Trophoblast cell (in vitro differentiated cells and primary cell): ENCODE measurements around the gene CFAP53.
A peak's percentile ranks its signal among the peaks of the same experiment; 100 is the strongest.

Experiments used
- DNase-seq, 2 donors: peaks; one replicate each; pipeline ENCODE4 v3.0.0-alpha.2; 2016
- H2AFZ ChIP-seq: 2 replicates; pipeline ENCODE4 v1.6.1; 2013; ENCODE audit warnings: low read length, moderate library complexity, mild to moderate bottlenecking; ENCODE audit not compliant: insufficient read depth, poor library complexity
- H2AK5ac ChIP-seq: 2 replicates; pipeline ENCODE4 v1.6.1; 2013; ENCODE audit warnings: mild to moderate bottlenecking, low read length
- H2BK120ac ChIP-seq: 2 replicates; pipeline ENCODE4 v1.6.1; 2013; ENCODE audit warnings: low read length, mild to moderate bottlenecking, moderate library complexity; ENCODE audit not compliant: insufficient read depth, poor library complexity
- H2BK12ac ChIP-seq: 2 replicates; pipeline ENCODE4 v1.6.1; 2013; ENCODE audit warnings: mild to moderate bottlenecking, low read length, moderate library complexity
- H2BK5ac ChIP-seq: 2 replicates; pipeline ENCODE4 v1.6.1; 2013; ENCODE audit warnings: low read length, low read depth, moderate library complexity, mild to moderate bottlenecking; ENCODE audit not compliant: poor library complexity
- H3K14ac ChIP-seq: 2 replicates; pipeline ENCODE4 v1.6.1; 2013; ENCODE audit warnings: mild to moderate bottlenecking, low read length
- H3K18ac ChIP-seq: 2 replicates; pipeline ENCODE4 v1.6.1; 2013; ENCODE audit warnings: mild to moderate bottlenecking, low read length
- H3K23ac ChIP-seq: 2 replicates; pipeline ENCODE4 v1.6.1; 2013; ENCODE audit warnings: low read length
- H3K27ac ChIP-seq: 2 replicates; pipeline ENCODE4 v1.5.1; 2013; ENCODE audit warnings: low read depth, mild to moderate bottlenecking, inconsistent platforms, low read length, moderate library complexity
- H3K27me3 ChIP-seq: 2 replicates; pipeline ENCODE4 v1.6.1; 2013; ENCODE audit warnings: inconsistent platforms, mild to moderate bottlenecking, low read length, moderate library complexity; ENCODE audit not compliant: insufficient read depth
- H3K36me3 ChIP-seq, 2 experiments: 1 replicate in 1 of 2; 2 replicates in 1 of 2; pipeline ENCODE4 v1.6.1; 2013; ENCODE audit warnings: low read length in 2 of 2, mild to moderate bottlenecking in 2 of 2, moderate library complexity in 1 of 2; ENCODE audit not compliant: insufficient read depth in 2 of 2, control insufficient read depth in 1 of 2
- H3K4ac ChIP-seq: 2 replicates; pipeline ENCODE4 v1.6.1; 2013; ENCODE audit warnings: low read depth, mild to moderate bottlenecking, low read length, moderate library complexity
- H3K4me1 ChIP-seq, 2 experiments: 1 replicate in 1 of 2; 2 replicates in 1 of 2; pipeline ENCODE4 v1.6.1; 2013; ENCODE audit warnings: low read length in 2 of 2, mild to moderate bottlenecking in 2 of 2, moderate library complexity in 1 of 2; ENCODE audit not compliant: insufficient read depth in 2 of 2, control insufficient read depth in 1 of 2
- H3K4me2 ChIP-seq: 2 replicates; pipeline ENCODE4 v1.6.1; 2013; ENCODE audit warnings: inconsistent platforms, mild to moderate bottlenecking, low read length, moderate library complexity
- H3K4me3 ChIP-seq: 2 replicates; pipeline ENCODE4 v1.5.1; 2013; ENCODE audit warnings: mild to moderate bottlenecking, low read depth, low read length, inconsistent platforms
- H3K79me1 ChIP-seq: one replicate; pipeline ENCODE4 v1.6.1; 2013; ENCODE audit warnings: low read length
- H3K79me2 ChIP-seq: 2 replicates; pipeline ENCODE4 v1.6.1; 2013; ENCODE audit warnings: low read length, mild to moderate bottlenecking; ENCODE audit not compliant: control insufficient read depth, insufficient read depth, poor library complexity
- H3K9ac ChIP-seq: 2 replicates; pipeline ENCODE4 v1.6.1; 2013; ENCODE audit warnings: mild to moderate bottlenecking, low read length
- H3K9me3 ChIP-seq: 2 replicates; pipeline ENCODE4 v1.6.1; 2013; ENCODE audit warnings: low read depth, mild to moderate bottlenecking, control low read depth, inconsistent platforms, low read length; ENCODE audit not compliant: insufficient read depth
- H4K12ac ChIP-seq: 2 replicates; pipeline ENCODE4 v1.6.1; 2013; ENCODE audit warnings: low read depth, mild to moderate bottlenecking, low read length, moderate library complexity
- H4K8ac ChIP-seq: 2 replicates; pipeline ENCODE4 v1.6.1; 2013; ENCODE audit warnings: low read depth, mild to moderate bottlenecking, low read length, moderate library complexity
- H4K91ac ChIP-seq: one replicate; pipeline ENCODE4 v1.6.1; 2013; ENCODE audit warnings: low read depth, mild to moderate bottlenecking, low read length, moderate library complexity
- WGBS: extraction: QIAGEN DNeasy Blood & Tissue Kit; methylation state at CpG from one replicate; pipeline ENCODE4 v1.1.7; 2013; ENCODE audit warnings: missing lambda C conversion rate; ENCODE audit not compliant: insufficient read length, insufficient coverage; ENCODE audit errors: extremely low coverage; 5-methylcytosine and 5-hydroxymethylcytosine counted together

CFAP53 gene

DNA sequence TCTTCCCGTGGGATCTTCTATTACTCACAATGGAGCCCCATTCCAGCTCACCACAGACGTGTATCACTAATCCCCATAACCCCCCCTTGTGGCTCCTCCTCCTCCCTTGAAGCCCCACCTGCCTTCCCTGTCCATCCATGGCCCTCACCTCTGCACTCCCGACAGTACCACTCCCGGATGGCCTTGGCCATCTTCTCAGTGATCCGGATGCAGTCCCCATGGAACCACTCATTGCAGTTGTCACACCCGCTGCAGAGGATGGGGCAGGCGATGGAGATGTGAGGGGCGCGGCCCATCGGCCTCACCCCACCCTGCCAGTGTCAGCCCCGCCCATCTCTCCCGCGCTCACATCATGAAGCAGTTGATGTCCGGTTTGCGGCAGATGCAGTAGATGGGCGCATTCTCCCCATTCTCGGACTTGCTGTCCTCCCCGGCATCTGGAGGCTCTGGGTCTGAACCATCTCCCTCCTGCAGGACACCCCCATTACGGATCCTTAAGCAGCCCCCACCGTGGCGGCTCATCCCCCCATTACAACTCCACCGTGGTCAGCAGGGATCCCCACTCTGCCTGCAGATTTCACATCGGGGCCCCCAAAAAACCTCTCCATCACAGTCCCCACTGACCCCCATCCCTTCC, 20.2 kb upstream of the CFAP53 start:
- H2BK5ac ChIP-seq = no peak overlapping the region
- WGBS = no CpG with 5 or more reads among the region's 23 CpGs
- H2AFZ ChIP-seq = no peak overlapping the region
- DNase-seq = no peak
- H3K4ac ChIP-seq = peak overlapping the region; percentile 53
- no peak overlapping the region for H4K8ac ChIP-seq
- peaks cover 9% of the 10 kb centered on the region for H3K79me1 ChIP-seq
- no peak overlapping the region for H4K91ac ChIP-seq
- H4K12ac ChIP-seq = peak overlapping the region; percentile 56
- H2AK5ac ChIP-seq = no peak overlapping the region
- peaks cover 39 to 43% of the 10 kb centered on the region in 2 experiments for H3K36me3 ChIP-seq
- peak overlapping the region; percentile 97 for H3K4me2 ChIP-seq
- peak overlapping the region; percentile 70 for H3K9ac ChIP-seq
- no peak overlapping the region for H2BK12ac ChIP-seq
- no peak overlapping the region for H2BK120ac ChIP-seq
- H3K18ac ChIP-seq = peak overlapping the region; percentile 63
- H3K27ac ChIP-seq = no peak overlapping the region
- no peaks in the 10 kb centered on the region for H3K27me3 ChIP-seq
- peak overlapping the region; percentile 96 for H3K4me3 ChIP-seq
- no peak overlapping the region for H3K23ac ChIP-seq
- H3K79me2 ChIP-seq = peaks cover 8% of the 10 kb centered on the region
- no peaks in the 10 kb centered on the region for H3K9me3 ChIP-seq
- no peak overlapping the region for H3K14ac ChIP-seq
- H3K4me1 ChIP-seq = peaks cover 10 to 11% of the 10 kb centered on the region in 2 experiments

DNA sequence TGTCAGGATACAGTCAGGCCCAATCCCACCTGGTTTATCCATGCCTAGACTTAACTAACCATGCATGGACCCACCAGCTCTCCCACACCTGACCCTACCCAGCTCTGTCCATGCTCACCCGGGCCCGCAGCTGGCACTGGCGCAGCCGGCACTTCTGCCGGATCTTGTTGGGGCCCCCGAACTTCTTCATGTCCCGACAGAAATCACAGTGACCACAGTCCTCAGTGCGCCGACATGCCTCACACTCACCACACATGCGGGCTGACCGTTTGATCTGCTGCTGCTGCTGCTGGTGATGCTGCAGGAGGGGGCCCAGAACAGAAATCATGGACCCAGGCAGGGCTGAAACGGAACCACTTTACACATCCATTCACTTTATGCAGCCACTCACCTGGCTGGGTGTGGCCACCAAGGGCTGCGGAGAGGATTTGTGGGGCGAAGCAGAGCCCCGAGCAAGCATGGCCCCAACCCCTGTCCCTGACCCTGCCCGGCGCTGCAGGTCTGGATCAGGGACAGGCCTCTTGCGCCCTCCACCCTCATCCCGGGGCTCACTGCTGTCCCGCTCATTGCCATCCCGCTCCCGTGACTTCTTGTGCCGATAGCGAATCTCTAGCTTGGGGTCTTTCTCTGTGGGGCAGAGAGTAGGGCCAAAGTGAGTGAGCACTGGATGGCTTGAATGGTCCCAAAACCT, 19.5 kb upstream of the CFAP53 start:
- Histone ChIP-seq H3K27ac (no peak overlapping the region), H3K18ac (no peak overlapping the region), H3K36me3 (peaks cover 39 to 43% of the 10 kb centered on the region in 2 experiments), H2BK12ac (no peak overlapping the region), H4K91ac (no peak overlapping the region), H4K12ac (no peak overlapping the region), H3K79me2 (peaks cover 13% of the 10 kb centered on the region), H3K14ac (no peak overlapping the region), H3K9me3 (no peaks in the 10 kb centered on the region), H3K4me2 (no peak overlapping the region), H3K9ac (no peak overlapping the region), H3K27me3 (no peaks in the 10 kb centered on the region), H3K23ac (no peak overlapping the region), H3K4me1 (peaks cover 10 to 11% of the 10 kb centered on the region in 2 experiments), H2AFZ (no peak overlapping the region), H2AK5ac (no peak overlapping the region), H3K4me3 (no peak overlapping the region), H2BK120ac (no peak overlapping the region), H3K79me1 (peaks cover 14% of the 10 kb centered on the region), H3K4ac (no peak overlapping the region), H2BK5ac (no peak overlapping the region), H4K8ac (no peak overlapping the region)
- DNase-seq = no peak
- no CpG with 5 or more reads among the region's 24 CpGs for WGBS

DNA sequence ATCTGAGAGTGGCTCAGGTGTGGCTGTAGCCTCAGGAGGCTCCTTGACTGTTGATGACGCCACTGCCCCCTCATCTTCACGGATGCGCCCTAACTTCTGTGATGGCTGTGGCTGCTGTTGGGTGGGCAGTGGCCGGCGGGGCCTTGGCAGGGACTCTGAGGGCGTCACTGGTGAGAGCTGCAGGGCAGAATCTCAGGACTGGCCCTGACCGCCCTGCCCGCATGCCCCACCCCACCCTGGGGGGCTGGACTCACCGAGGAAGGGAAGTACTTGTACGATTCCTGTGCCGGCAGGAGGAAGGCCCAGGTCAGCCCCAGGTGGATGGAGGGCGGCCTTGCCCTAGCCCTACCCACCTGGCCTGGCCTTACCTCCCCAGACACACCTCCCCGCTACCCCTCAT, 18.8 kb upstream of the CFAP53 start:
- Histone ChIP-seq H3K23ac (no peak overlapping the region), H3K27ac (no peak overlapping the region), H3K36me3 (peaks cover 39 to 43% of the 10 kb centered on the region in 2 experiments)

DNA sequence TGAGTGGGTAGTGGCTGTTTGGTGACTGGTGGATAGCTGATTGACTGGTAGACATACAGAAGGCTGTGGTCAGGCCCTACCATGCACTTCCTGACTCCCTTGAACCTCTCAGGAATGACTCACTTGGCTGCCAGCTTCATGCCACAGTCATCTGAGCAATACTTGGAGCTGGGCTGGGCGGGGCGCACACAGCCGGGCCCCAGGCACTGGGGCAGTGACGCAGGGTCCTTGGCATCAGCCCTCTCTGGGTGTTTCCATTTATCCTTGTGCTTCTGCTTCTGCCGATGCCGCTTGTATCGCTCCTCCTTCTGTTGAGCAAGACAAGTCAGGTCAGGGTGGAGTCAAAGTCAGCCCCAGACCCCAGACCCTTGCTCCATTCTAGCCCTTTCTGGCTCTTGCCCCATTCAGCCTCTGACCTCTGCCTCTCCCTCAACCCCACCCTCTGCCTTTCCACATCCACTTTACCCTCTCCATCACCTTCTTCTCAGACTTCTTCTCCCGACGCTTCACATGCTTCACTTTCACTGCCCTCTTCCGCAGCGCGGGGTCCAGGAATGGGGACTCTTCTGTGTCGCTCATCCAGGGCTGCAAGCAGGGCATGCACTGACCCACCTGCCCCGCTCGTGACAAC, 18.1 kb upstream of the CFAP53 start:
- no peak overlapping the region for H4K12ac ChIP-seq
- no peak overlapping the region for H3K27ac ChIP-seq
- DNase-seq = no peak
- peaks cover 20 to 21% of the 10 kb centered on the region in 2 experiments for H3K4me1 ChIP-seq
- no peak overlapping the region for H3K18ac ChIP-seq
- no peak overlapping the region for H2BK5ac ChIP-seq
- H3K4me3 ChIP-seq = no peak overlapping the region
- H3K36me3 ChIP-seq = peaks cover 39 to 46% of the 10 kb centered on the region in 2 experiments
- no CpG with 5 or more reads among the region's 15 CpGs for WGBS
- no peak overlapping the region for H2BK120ac ChIP-seq
- H3K9ac ChIP-seq = no peak overlapping the region
- no peak overlapping the region for H3K23ac ChIP-seq
- H2AK5ac ChIP-seq = no peak overlapping the region
- H3K79me1 ChIP-seq = peaks cover 14% of the 10 kb centered on the region
- H2AFZ ChIP-seq = no peak overlapping the region
- no peak overlapping the region for H4K8ac ChIP-seq
- H3K4me2 ChIP-seq = no peak overlapping the region
- H3K27me3 ChIP-seq = no peaks in the 10 kb centered on the region
- no peak overlapping the region for H3K14ac ChIP-seq
- H3K4ac ChIP-seq = no peak overlapping the region
- H3K79me2 ChIP-seq = peaks cover 19% of the 10 kb centered on the region
- no peak overlapping the region for H4K91ac ChIP-seq
- H2BK12ac ChIP-seq = no peak overlapping the region
- H3K9me3 ChIP-seq = no peaks in the 10 kb centered on the region

More for the DNA sequence above, 18.8 kb upstream of the CFAP53 start:
- no peak overlapping the region for H2AK5ac ChIP-seq
- H2AFZ ChIP-seq = no peak overlapping the region
- no peak overlapping the region for H2BK12ac ChIP-seq
- H4K12ac ChIP-seq = no peak overlapping the region
- H3K14ac ChIP-seq = no peak overlapping the region
- H3K27me3 ChIP-seq = no peaks in the 10 kb centered on the region
- peak in 1 of 2 donors; percentile 45 for DNase-seq
- WGBS = no CpG with 5 or more reads among the region's 13 CpGs
- H3K4ac ChIP-seq = no peak overlapping the region
- H2BK5ac ChIP-seq = no peak overlapping the region
- no peak overlapping the region for H3K4me3 ChIP-seq
- no peak overlapping the region for H2BK120ac ChIP-seq
- no peak overlapping the region for H3K4me2 ChIP-seq
- H3K4me1 ChIP-seq = peaks cover 16 to 17% of the 10 kb centered on the region in 2 experiments
- no peak overlapping the region for H3K18ac ChIP-seq
- H3K9me3 ChIP-seq = no peaks in the 10 kb centered on the region
- H4K8ac ChIP-seq = no peak overlapping the region
- H3K79me1 ChIP-seq = peaks cover 14% of the 10 kb centered on the region
- H4K91ac ChIP-seq = no peak overlapping the region
- H3K9ac ChIP-seq = no peak overlapping the region
- H3K79me2 ChIP-seq = peaks cover 19% of the 10 kb centered on the region
